HG03575 (cell line): ENCODE data around the gene DHRS7B.
"Not testable (repeated sequence)": the region's sequence is repeated elsewhere in the genome, so short reads cannot be mapped to it uniquely, and the experiment has no call there.

ENCODE experiments used
- ATAC-seq: cut with Tn5 transposase; IDR thresholded peaks from one replicate; pipeline ENCODE4 v1.9.1; 2021; ENCODE audit not compliant: unreplicated experiment, insufficient number of reproducible peaks, low FRiP score; ENCODE audit errors: extremely low read depth

DHRS7B gene, protein sequence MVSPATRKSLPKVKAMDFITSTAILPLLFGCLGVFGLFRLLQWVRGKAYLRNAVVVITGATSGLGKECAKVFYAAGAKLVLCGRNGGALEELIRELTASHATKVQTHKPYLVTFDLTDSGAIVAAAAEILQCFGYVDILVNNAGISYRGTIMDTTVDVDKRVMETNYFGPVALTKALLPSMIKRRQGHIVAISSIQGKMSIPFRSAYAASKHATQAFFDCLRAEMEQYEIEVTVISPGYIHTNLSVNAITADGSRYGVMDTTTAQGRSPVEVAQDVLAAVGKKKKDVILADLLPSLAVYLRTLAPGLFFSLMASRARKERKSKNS

DNA sequence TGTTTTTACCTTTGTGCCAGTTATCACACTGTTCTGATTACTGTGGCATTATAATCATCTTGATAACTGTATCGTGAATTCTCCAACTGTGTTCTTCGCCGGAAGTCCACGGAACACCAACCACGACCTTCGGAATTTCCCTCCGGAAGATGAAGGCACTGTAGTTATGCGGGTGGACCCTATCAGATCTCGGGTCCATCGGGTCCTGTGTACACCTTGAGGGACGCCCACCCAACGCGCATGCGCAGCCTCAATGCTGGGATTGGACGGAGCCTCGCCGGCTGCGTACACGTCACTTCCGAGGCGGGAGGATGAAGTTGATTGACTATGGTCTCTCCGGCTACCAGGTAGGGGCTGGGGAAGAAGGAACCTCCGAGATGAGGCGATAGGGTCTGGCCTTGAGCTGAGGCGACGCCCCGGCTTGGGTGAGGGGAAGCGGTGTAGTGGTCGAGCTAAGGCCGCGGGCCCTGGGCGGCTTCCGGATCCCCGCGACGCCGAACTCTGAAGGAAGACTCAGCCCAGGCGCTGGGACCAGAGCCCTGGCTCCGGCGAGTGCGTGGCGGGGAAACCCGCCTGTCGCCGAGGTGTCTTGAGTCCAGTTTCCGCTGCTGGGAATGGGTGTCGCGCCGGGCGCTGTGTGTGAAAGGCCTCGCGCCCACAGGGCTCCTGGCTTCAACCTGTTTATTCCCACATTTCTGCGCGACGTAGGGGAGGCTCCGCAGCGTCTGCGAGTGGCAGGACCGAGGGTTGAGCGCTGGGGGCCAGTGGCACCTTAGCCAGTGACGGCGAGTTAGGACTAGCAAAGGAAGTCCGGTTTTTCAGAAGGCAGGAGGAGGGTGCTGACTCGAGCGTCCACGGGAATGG is at the start of gene DHRS7B:
Gene DHRS7B, plus strand, starts transcription at position 320 of the 864 bp plus-strand sequence. Its CDS starts 8 bp downstream, at position 328.
- ATAC-seq, result peak; percentile 84

DNA sequence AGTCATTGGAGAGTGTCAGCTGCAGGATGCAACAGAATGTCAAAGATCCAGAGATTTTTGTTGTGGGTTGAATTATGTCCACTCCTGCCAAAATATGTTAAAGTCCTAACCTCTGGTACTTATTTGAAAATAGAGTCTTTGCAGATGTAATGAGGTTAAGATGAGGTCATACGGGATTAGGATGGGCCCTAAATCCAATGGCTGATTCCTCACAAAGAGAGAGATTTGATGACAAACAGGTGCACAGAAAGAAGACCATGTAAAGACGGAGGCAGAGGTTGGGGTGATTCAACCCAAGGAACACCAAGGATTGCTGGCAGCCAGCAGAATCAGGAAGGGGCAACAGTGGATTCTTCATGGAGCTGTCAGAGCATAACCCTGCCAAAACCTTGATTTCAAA is 49.5 kb upstream of the DHRS7B start:
- no peak for ATAC-seq

DNA sequence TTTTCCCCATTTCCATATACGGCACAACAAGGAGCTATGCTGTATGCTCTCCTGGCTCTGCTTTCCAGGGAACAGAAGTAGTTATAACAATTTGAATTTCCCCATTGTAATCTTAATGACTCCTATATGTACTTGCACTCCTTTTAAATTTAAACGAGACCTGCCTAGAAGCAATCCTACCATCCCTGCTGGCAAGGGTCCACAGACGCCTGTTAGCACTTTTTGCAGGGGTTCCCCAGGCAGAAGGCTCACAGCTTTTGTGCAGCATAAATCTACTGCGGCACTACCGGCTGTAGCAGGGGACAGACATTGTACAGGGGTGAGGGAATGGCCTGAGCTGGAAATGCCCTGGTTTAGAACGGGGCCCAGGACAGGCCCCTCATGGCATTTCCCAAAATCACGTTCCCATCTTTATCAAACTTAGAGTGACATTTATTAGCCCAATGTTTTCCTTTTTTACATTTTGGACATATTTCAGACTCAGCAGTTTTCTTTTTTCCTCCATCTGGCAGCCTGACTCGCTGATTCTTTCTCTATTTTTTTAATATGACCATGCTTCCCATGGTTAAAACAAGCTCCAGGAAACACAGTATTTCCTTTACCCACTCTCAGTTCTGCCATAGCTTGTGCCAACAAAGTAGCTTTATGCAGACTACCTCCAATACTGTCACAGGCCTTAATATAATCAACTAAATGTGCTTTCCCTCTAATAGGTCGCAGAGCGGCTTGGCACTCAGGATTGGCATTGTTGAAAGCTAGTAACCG is 48.6 kb upstream of the DHRS7B start:
- no peak for ATAC-seq

DNA sequence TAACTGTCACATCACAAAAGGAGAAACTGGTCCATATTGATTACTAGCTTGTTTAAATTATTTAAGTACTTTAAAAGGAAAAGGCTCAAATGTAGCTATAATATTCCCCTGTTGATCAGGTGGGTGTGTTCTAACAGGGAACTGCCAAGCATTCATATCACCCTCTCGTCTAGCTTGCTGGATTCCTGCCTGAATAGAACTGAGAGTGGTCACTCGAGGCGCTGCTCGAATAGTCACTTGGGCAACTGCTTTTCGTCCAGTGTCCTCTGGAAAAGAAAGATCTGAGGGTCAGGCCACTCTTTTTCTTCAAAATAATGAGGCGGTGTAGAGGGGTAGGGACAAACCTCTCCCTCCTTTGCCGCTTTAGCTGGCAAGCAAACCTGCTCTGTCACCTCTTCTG is 47.6 kb upstream of the DHRS7B start:
- ATAC-seq, result no peak

DNA sequence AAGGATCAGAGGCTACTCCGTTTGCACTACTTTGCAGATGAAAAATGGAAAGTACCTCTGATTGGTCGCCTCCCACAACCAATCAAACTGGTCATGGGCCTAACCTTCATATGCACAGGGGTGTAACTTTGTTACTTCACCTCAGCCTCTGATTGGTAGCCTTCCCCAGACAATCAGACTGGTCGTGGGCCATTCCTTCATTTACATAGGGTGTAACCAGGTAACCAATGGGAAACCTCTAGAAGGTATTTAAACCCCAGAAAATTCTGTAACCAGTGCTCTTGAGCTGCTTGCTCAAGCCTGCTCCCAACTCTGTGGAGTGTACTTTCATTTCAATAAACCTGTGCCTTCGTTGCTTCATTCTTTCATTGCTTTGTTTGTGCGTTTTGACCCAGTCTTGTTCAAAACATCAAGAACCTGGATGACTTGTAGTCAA is 44.7 kb upstream of the DHRS7B start:
- ATAC-seq, result no peak

DNA sequence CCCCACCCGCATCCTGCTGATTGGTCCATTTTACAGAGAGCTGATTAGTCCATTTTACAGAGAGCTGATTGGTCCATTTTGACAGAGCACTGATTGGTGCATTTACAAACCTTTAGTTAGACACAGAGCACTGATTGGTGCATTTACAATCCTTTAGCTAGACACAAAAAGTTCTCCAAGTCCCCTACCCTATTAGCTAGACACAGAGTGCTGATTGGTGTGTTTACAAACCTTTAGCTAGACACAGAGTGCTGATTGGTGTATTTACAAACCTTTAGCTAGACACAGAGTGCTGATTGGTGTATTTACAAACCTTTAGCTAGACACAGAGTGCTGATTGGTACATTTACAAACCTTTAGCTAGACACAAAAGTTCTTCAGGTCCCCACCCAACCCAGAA is 41.5 kb upstream of the DHRS7B start:
- not testable (repeated sequence) for ATAC-seq

DNA sequence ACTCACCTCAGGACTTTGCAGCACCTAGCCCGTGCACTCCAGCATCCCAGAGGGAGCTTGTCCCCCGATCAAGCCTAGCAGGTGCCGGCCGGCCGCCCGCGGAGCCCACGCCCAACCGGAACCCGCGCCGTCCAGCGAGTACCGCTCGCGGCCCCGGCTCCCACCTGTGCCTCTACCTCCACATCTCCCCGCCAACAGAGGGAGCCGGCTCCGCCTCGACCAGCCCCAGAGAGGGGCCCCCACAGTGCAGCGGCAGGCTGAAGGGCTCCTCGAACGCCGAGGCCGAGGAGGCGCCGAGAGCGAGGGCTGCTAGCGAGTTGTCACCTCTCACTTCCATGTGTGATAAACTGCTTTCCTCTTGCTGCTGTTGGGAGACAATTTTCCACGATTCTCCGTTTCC is 41.1 kb upstream of the DHRS7B start:
- no peak for ATAC-seq

DNA sequence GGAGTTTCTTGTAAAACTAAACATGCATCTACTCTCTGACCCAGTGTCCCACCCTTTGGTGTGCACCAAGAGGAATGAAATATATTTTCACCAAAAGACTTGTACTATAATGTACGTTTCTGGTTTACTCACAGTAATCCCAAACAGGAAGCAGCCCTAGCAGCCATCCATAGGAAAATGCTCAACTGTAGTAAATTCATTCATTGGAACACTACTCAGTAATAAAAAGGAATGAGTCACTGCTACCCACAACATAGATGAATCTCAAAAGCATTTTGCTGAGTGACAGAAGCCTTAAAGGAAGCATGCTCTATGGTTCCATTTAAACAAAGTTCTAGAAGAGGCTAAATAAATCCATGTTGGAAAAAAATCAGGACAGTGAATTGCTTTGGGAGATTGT is 37.6 kb upstream of the DHRS7B start:
- no peak for ATAC-seq

DNA sequence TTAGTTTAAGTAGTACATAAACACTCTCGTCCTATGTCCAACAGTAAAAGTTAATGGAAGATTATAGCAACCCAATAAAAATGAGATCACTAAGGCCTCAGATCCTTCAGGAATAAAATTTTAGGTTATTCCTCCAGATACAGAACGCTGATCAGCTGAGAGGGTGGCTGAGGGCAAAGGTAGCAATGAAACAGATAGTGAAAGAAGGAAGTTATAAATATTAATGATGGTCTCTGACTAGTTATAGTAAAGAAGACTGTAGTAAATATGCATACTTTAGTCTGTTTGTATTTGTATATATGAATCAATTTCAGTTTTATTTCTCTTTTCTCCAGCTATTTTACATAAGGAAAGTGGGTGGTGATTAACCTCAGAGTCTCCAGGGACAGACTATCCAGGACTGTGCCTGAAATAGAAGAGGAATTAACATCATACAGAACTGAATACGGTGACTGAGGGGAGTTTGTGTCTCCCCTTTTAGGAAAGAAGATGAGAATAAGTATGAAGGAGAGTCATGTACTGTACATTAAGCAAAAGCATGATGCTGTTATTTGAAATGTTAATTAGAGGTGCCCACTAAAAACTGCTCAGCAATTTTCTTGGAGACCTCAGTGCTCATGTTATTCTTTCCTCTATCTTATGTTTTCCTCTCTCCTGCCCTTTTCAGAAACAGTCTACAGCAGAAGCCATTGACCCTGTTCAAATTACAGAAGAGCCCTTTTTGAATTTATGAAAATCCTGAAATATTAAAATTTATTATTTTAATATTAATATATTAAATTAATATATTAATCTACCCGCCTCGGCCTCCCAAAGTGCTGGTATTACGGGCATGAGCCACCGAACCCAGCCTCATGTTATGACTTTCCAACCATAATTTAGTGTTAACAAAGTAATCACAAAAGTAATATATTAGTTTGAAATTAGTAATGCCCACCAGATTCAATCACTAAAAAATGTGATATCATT is 36.5 kb upstream of the DHRS7B start:
- ATAC-seq, result no peak

DNA sequence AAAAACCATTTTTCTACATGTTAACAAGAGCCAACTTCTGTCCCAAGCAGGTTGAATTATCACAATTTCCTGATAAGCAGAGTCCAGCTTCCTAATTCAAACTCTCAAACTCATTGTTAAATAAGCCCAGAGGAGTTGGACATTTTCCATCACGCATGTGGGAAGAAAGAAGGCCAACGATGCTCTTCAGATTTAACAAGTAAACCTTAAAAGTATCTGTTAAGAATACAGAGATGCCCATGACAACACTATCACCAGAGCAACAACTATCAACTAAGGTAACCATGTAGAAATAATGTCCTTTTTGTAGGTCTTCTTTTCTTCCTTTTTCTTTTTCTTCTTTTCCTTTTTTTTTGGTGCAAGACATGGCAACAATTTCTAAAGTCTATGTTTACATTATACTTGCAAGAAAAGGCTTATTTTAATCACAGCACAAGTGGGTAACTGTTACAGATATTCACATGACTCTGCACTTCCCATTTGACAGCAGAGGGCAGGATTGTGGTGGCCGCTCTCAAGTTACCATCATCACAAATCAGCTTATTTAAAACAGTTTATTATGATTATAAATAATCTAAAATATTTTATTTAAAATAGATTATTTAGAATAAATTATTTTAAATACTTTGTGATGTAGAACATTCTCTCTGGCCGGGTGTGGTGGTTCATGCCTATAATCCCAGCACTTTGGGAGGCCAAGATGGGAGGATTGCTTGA is 35.7 kb upstream of the DHRS7B start:
- no peak for ATAC-seq

DNA sequence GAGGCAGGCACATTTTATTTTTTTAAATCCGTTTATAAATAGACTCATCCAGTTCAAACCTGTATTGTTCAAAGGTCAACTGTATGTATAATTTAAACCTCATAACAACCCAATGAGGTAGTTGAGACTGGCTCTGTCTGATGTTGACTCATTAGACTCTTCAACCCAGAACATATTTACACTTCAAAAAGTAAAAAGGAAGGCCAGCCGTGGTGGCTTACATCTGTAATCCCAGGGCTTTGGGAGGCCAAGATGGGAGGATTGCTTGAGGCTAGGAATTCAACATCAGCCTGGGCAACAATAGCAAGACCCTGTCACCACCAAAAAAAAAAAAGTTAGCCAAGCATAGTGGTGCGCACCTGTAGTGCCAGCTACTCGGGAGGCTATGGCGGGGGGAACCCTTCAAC is 32.5 kb upstream of the DHRS7B start:
- ATAC-seq, result no peak

DNA sequence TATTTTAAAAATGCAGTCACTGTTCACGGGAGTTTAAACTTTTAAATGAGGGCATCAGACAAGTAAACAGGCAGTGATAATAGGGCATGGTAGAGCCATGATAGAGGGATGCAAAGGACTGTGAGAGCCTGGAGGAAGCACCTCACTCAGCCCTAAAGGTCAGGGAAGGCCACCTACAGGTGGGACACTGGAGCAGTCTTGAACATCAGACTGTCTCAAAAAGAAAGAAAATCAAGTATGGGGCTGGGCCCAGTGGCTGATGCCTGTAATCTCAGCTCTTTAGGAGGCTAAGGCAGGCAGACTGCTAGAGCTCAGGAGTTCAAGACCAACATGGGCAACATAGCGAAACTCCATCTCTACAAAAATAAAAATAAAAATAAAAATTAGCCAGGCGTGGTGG is 31.0 kb upstream of the DHRS7B start:
- ATAC-seq, result no peak

DNA sequence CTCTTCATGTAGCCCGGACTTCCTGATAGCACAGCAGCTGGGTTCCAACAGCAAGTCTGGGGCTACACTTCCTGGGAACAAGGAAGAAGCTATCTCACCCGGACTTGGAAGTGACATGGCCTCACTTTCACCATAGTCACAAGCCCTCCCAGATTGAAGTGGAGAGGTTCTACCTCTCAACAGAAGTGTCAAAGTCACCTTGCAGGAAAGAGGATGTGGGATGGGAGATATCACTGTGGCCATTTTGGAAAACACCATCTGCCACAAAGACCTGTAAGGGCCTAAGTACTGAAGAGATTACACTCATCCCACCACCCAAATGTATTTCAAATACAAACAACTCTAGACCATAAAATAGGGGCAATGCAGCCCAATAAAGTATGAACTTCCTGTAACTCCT is 29.9 kb upstream of the DHRS7B start:
- ATAC-seq, result no peak

DNA sequence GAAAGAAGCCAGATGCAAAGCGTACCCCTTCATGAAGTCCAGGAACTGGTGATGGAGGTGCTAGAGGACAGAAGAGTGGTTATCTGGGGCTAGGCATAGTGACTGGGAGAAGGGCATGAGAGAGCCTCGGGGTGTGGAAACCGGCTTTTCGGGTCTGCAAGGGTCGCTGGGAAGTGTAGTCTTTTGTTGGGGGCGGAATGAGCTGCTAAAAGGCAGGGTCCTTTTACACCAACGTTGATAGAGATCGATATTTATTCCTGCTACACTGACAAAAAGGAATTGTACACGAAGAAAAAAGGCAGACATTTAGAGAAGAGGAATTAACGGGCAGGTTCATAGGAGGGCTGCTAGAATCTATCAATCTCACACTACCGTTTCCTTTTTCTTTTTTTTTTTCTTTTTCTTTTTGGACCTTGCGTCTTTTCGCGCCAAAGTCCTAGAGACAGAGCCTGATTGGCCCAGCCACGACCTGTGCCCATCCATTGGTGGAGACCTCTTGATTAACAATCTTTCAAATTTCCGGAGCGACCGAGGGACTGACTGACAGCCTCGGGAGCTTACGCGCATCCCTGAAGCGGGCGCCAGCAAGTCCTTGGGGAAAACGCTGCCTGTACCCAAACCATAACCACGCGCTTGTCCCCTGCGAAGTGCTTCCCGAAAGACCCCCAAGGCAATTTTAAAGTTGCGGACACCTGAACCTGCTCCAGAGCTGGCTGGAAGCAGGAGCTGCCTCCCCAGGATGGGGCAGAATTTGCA is 27.7 kb upstream of the DHRS7B start:
- ATAC-seq, result peak; percentile 55

DNA sequence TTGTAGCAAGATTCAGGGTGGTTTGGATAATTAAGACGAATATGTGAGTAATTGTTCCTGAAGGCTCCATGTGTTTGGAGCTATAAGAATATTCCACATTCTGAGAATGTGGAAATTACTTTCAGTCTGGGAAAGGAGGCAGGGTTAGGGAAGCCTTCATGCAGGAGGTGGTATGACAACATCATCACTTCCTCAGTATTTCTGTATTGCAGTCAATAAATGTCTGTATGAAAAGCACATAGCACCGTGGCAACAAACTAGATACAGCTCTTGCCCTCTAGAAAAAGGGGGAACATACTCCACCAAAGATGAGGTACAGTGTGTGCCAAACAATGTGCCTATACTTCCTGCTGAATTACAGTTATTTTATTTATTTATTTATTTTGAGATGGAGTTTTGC is 26.1 kb upstream of the DHRS7B start:
- no peak for ATAC-seq

DNA sequence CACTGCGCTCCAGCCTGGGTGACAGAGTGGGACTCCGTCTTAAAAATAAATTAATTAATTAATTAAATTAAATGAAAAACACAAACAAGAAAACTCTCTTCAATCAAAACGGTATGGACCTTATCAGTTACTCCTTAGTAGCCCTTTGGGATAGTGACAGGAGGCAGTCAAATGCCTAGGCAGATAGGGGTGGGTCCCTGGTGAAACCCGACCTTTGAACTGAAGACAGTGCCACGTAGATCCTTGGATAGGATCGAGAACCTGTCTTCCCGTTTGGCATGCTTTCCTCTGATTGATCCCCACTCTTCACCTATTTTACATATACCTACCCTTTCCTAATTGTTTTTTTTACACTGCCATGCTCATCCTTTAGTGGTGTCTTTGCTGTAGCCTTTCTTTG is 22.2 kb upstream of the DHRS7B start:
- no peak for ATAC-seq
